HS-27A (cell line): ENCODE results near the gene CELF2.

ENCODE experiments used
- DNase-seq: peaks from one replicate; pipeline ENCODE4 v3.0.0-alpha.2; 2012; ENCODE audit warnings: low read depth, missing footprints

The CELF2 gene

DNA sequence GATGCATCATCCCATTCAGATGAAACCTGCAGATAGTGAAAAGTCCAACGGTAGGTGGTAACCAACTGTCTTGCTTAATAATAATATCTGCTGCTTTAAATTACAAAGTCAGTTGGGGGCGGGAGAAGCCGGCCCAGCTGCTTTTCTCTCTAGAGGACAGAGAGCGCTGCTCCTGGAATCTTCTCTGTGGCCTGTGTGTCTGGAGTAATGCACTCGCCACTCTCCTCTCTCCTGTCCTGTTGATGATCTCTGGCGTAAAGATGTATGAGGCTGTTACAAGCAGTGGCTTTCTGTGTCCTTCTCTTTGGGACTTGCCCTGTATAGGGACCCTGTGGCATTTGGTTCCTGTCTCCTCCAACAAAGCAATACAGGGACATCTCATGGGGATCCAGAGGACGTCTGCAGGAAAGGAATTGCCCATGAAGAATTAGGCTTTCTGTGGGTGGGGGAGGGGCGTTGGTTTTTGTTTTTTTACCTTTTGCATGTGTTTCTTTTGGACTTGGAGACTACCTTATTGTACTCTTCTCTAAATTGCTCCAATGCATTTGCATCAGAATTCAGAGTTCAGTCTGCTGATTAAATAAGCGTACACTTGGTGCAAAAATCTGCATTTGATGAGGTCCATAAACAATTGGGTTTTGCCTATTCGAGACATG is 231.6 kb downstream of the CELF2 start:
- no peak for DNase-seq

DNA sequence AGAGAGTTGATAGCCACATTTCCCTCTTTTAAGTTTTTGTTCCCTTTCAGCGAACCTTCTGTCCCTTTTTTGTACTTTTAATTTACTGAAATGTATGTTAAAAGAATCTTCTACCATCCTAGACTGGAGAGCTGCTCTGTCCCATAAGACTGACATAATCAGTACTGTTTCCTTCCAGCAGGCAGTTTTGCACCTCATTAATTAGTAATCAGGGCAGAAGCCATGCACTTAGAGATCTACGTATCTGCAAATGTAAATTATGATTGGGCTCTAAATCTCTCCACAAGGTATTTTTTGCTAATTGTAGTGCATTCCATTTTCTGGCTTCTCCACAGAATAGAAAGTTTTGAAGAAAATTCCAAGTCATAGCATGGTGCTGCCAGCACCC is 232.1 kb downstream of the CELF2 start:
- no peak for DNase-seq

DNA sequence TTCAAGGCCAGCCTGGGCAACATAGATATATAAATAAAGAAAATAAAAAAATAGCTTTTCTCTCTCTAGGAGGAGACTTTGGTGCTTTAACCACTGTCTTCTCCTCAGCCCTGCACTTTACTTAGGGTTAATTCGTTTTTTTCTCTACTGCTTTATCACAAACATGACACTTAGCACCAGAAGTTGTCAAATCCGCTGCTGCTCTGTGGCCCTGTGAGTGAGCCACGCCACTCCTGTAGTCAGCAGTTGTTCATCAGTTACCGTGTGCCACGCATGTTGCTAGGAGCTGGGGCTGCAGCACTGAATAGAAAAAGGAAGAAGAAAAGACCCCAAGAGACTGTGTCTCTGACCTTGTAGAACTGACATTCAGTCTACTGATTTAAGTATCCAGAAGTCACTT is 232.6 kb downstream of the CELF2 start:
- no peak for DNase-seq

DNA sequence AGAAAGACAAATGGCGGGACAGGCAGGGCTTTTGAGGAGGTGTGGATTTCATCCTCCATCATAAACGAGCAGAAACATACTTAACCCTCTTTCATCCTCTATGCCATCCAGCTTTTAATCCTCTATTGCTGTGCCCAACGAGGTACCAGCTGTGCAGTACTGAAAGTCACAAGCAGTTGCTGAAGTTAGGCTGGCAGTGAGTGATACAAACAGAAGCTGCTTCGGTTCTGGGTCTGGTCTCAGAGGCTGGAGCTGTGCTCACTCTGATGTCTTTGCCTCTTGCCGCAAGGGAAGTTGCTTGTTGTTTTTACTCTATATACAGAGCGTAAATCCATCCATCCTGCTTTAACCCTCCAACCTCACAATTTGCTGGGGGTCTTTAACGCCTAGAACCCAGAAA is 235.2 kb downstream of the CELF2 start:
- DNase-seq = no peak

DNA sequence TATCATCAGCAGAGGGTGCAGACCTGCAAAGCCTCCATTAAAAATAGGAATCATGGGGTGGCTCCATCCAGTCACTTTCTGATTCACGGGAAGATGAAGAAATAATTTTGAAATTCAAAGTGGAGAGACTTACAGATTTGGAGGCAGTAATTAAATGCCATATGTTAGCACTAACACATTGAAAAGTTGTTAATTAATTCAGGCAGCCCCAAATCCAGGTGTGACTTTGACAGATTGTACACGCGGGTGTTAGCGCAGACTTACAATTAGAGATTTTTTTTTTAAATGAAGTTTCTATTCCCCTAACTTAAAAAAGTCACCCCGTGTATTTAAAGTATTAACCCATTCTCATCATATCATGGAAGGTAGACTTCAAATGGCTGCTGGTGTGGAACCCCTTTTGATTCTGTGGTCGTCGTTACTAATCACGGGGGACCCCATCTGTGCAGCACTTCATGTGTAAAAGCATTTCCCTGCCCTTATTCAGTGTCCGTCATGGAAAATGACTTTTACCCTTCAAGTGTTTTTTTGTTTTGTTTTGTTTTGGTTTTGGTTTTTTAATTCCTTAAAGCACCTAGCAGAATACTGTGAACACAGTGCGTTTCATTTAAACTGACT is 235.8 kb downstream of the CELF2 start:
- DNase-seq = no peak

DNA sequence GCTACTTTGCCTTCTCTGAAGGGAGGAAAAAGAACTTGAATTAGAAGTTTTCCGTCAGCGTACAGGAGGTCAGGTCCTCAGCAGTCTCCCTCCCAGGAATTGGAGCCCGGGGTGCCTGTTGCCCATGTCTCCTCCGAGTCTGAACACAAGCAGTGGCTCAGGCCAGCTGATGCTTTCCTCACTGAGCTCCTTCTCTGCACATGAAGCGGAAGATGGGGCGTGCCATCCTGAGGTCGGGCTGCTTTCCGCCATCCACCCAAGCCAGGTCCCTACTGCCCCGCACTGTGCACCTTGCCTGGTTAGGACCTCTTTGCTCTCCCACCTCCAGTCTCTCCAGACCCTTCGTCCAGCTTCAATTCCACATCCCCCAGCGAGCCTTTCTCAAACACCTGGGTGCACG is 237.5 kb downstream of the CELF2 start:
- DNase-seq = no peak

DNA sequence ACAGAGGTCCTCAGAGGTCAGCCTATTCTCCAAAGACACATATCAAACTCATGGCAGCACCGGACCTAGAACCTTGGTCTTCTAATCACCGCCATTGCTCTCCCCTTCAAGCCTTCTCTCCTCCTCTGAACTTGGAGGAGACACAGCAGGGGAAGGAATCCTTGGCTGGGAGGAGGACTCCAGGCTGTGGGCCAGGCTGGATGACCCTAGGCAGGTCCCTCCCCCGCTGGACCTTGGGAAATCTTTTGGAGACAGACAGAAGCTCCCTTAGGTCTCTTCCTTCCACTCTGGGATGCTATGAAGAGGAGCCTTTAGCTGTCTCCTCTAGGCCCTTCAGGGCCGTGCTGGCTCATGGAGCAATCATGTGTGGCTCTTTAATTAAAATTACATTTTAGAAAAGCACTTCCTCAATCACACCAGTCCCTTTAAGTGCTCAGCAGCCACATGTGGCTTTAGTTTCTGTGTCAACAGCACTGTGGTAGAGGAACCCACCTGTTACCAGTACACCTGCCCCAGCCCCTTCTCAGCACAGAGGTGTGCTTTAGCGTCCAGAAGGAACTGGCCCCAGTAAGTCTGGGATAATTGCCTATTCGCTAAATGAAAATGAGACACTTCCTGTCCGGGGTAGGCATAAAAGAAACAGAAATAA is 238.2 kb downstream of the CELF2 start:
- no peak for DNase-seq

DNA sequence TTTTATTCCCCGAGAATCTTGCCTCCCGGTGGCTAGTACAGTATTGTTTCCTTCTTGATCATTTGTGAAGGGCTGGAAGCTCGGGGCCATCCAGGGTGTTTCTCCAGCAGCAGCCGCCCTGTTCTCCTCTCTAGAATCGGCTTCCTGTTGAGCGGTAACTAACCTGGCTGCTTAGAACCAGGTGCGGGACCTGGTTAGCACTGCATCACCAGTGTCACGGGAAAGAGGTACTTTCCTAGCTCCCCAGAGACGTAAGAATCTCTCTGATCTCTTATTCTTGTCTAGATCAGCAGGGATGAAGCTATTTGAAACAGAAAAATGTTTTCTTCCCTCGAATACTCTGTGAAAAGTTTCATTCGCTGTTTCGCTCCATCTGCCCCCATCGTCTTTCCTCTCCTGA is 239.2 kb downstream of the CELF2 start:
- no peak for DNase-seq

DNA sequence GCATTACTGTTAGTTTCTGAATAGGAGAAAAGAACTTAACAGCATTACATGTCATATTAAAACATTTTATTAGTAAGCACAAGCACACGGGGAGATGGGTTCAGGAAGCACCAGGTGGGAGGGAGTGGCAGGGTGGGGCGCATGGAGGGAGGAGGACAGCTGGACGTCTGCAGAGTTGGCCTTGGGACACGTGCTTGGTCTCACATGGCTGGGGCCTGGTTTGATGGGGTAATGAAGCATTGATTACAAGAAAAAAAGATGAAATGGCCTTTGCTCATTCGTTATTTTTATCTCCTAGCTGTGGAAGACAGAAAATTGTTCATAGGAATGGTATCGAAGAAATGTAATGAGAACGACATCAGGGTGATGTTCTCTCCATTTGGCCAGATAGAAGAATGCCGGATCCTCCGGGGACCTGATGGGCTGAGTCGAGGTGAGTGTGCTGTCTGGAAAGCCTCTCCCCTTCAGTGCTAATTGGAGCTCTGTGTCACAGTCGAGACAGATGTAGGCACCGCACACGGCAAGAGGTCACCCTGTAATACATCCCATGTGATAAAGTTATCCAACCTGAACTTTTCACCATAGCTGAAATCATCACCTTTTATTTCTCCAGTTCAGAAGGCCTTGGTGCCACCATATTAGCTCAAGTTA is 239.9 kb downstream of the CELF2 start:
- no peak for DNase-seq

DNA sequence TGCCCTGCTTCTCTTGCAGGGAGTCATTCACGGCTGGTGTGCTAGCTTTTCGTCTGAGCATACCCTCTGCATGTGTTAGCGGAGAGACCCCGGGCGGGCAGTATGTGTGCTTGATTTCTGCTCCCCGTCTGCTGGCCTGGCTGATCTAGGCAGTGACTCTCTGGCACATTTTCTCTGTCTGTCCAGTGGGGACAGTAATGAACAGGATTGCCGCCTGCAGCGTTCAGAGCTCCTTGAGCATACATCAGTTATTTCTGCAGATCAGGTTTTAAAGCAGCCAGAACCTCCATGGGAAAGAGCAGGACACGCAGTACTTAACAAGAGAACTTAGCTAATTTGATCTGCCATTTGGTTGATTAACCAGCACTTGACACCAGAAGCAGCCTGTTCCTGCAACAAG is 242.5 kb downstream of the CELF2 start:
- no peak for DNase-seq

DNA sequence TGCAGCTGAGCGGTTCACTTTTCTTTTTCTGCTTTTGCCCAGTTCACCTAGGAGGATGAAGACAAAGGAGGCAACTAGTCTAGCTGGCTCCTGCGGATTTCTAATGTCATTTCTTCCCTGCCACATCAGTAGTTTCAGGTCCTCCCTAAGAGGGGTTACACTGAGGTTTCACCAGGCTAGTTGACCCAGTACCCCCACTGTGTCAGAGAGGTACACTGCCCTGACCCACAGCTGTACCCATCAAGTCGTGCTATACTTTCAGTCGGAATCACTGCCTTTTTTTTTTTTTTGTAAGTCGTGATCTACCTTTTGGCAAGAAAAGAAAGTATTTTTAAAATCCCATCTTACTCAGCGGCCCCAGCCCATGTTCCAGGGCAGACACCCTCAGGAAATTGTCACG is 243.5 kb downstream of the CELF2 start:
- no peak for DNase-seq

DNA sequence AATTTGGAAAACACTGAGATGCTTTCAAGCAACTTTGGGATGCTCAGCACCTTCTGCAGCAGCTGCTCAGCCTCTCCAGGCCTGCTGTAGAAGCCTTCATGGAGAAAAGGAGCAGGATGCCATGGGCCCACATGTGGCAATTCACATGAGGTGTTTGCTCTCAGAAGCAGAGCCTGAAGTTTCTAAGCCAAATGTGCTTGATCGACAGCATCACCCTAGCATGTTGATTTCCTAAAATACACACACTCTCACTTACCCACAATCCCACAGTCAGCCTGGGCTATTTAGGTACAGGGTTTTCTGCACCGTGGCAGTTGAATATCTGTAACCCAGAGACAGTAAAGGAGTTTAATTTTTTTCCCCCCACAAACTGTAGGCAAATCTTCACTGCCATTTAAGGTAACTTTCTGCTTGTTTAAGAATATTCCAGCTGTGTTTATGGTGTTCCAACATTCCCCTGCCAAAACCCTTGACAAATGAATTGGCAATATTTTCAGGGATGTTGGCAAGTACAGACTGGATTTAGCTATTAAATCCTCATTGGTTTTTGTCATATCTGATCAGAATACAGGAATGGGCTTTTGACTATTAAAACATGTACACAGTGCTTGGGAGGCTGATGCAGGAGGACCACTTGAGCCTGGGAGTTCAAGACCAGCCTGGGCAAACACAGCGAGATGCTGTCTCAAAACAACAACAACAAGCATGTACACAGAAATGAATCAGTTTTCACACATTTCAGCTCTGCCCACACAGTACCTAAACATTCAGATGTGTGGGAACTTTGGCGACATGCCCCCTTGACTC is 244.2 kb downstream of the CELF2 start:
- DNase-seq = no peak

DNA sequence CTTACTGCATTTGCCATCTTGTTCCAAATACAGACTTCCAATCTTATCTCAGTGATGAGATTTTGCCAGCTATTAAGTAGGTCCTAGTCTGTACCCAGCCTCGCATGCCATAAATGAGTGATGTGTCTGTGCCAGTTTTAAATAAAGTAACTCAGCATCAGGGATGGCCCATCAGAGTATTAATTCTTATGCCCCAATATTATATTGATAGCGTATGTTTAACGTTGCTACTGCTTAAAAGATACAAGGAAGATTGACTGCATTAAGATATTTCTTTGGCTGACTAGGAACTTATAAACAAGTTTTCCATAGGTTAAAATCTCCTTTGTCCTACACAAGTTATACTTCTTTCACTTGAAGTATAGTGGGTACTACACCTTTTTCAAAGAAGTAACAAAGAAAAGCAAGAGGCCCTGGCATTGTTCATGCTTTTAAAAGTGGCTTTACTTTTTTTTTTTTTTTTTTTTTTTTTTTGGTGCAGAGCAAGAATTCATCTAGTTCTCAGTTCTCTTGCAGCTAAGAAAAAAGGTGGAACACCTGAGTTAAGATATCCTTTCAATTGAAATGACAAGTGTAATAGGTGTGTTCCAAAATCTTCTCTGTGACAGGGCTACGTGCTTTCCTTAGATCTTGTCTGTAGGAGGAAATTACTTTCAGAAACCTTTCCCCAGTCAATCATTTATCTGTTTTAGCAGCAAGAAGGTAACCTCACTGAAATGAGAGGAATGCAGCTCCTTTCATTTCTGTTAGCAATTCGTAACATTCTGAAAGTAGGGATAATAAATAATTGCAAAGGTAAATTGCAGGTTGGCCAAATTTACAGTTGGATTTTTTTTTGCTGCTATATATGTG is 245.0 kb downstream of the CELF2 start:
- no peak for DNase-seq

DNA sequence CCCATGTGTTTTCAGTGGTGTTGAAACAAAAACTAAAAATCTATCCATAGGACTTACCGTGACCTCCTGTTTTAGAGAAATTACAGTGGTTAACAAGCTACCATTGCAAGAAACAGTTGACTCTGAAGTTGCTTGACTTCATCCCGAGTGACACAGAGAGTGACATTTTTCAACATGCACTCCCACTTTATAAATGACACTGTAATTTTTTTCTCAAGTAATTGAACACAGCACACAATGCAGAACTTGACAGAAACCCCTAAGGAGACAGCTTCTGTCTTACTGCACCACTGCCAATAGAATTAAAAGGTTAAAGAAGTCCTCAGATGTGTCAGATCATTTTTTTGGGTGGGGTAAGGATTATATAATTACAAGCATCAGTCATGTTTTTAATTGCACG is 246.1 kb downstream of the CELF2 start:
- DNase-seq = no peak

DNA sequence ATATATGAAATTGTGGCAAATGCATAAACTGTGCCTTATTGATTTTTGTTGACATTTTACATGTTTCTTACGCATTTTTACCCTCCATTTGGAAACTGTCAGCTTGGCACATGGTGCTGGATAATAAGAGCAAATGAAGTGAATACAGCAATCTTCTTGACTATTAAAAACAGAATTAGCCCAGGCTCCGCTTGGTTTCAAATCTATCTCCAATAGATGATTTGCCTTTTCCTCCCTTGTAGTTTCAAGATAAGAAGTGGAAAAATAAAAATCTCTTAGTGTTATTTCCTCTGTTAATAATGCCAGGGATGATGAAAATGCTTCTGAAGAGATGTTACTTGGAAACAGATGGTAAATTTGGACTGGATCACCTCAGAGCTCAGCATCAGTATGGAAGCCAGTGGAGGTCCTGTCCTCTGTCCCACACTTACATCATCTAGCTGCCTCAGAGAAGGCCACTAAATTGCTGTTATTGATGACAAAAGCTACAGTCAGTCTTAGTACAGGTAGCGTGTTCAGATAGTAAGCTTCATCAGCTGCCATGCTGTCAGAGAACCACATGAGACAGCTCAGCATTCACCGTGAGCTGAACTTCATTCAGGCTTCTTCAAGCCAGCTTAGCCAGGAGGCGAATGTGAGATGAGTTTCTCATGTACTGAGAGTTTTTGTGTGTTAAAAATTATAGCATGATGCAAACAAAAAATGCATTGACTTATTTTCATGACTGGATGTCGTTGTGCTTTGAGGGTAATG is 246.8 kb downstream of the CELF2 start:
- no peak for DNase-seq

DNA sequence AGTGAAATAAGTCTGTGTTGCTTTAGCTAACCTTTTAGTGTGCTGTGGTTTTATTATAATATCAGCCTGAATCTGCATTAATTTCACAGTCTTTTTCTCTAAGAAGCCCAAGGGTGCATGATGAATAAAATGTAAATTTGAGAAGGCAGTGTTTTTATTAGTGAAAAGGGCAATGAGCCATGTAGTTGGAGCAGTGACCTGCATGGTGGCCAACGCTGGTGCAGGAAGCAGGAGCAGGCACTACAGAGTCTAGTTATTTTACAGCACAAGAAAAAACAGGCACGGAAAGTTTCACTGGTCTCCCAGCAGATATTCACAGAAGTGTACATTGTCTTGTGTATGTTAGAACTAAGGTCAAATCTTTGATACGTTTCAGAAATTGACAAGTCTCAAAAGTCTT is 247.8 kb downstream of the CELF2 start:
- DNase-seq = no peak

DNA sequence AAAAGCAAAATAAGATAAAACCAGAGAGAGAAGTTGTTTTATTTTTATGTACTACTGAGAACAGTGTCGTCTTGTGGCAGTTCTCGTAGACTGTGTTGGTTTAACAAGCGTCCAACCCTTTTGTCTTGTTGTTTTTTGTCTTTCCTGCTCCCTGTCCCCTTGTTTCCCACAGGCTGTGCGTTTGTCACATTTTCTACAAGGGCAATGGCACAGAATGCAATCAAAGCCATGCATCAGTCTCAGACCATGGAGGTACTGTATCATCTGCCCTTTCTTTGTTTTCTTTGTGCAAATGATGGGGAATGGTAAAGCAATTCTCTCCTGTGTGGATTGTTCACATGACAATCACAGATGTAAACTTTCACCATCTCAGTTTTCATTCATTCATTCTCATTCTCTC is 248.8 kb downstream of the CELF2 start:
- DNase-seq = no peak

DNA sequence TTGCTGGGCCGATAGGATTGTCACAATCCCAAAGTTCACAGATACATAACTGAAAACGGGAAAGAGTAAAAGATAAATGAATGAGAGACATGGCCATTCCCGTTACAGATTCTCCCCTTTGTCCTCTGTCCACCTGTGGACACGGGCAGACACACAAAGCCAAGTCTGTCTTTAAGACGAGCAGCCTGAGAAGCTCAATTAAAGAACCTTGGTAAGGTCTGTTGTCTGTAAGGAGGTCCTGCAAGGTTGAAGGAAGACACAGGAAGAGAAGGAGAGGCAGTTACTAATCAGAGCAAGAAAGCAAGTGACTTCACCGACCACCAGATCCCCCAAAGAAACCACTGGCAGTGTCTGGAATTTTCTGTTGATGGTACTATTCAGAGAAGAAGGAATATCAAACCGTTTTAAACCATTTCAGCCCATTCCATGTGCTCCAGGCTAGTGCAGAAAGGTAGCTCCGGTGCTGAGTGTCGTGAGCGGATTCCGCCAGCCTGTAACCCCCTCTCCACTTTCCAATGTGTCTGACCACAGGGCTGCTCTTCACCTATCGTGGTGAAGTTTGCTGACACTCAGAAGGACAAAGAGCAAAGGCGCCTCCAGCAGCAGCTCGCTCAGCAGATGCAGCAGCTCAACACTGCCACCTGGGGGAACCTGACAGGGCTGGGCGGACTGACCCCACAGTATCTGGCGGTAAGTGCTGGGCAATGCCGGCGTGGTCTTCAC is 252.6 kb downstream of the CELF2 start:
- DNase-seq = peak; percentile 1

DNA sequence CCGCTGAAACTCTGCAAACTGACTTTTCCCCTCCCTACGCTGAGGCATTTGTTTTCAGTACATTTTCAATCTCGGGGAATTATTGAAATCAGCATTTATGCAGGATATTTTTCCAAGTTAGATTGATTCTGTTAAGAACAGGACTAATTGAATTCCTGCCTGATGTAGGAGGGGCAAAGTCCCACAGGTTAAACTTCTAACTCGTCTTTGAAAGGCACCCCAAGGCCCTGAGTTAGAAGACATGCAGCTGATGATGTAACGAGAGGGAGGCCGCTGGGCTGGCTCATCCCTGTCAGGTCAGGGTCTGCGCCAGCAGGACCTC is 253.1 kb downstream of the CELF2 start:
- DNase-seq = no peak

DNA sequence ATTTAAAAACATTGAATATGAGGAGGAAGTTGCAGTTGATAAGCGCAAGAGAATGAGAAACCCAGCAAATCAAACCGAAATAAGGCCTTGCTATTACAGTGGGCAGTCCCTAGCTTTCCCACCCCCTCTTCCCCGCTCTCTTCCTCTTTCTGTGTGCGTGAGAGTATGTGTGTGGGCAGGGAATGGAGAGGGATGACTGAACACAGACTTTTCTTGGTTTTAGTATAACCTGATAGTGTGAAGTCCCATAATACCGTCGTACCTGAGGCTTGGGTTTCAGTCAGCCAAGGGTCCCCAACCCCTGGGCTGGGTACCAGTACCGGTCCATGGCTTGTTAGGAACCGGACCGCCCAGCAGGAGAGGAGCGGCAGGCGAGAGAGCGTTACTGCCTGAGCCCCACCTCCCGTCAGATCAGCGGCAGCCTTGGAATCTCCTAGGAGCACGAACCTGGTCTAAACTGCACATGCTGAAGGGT is 255.3 kb downstream of the CELF2 start:
- DNase-seq = no peak
